GM18505 (cell line): ENCODE data around the gene PRR23B.

Experiments
- ATAC-seq: cut with Tn5 transposase; IDR thresholded peaks from one replicate; pipeline ENCODE4 v1.9.1; 2021; ENCODE audit not compliant: unreplicated experiment
- POLR2A ChIP-seq: IDR thresholded peaks from 4 replicates; pipeline ENCODE4 v1.6.1; 2011; ENCODE audit warnings: borderline replicate concordance; ENCODE audit not compliant: insufficient read depth, insufficient read length; ENCODE audit errors: extremely low read depth

PRR23B gene

GRCh38 chr3:139006051-139006716, 14.5 kb downstream of the PRR23B start, which contains the start of gene PRR23A:
PRR23A (minus strand) TSS chr3:139006268; CDS start chr3:139006268, 0 bp downstream.
- no peak for ATAC-seq
- no peak for TF ChIP-seq POLR2A

GRCh38 chr3:139005356-139005993, 15.3 kb downstream of the PRR23B start:
- no peak for ATAC-seq
- no peak for TF ChIP-seq POLR2A

- TF ChIP-seq POLR2A: no peak
- ATAC-seq: no peak
These were observed 25.0 kb downstream of the PRR23B start for GRCh38 chr3:138995706-138996105.

DNA sequence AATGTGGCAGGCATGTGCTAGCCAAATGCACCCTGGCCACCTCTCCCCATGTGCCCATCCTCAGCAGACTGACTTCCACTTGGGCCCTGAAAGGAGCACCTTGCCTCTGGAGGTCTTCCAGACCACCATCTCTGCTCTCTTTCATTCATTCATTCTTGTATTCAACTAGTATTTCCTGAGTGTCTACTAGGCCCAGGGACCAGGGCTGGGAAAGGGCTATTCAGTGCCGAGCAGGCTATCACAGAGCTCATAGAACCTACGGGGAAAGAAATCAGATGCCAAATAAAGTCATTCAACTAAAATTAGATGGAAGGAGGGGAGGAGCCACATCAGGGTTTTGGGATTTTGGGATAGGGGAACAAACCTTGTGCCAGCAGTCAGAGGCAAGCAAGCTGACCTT, 33.5 kb downstream of the PRR23B start:
- no peak for ATAC-seq
- TF ChIP-seq POLR2A: no peak

- ATAC-seq: no peak
- TF ChIP-seq POLR2A: no peak
These were observed 34.8 kb downstream of the PRR23B start for GRCh38 chr3:138985932-138986331.

GRCh38 chr3:138984816-138985215, 35.9 kb downstream of the PRR23B start:
- no peak for TF ChIP-seq POLR2A
- no peak for ATAC-seq

GRCh38 chr3:138976047-138976446, 44.7 kb downstream of the PRR23B start:
- TF ChIP-seq POLR2A: no peak
- ATAC-seq: no peak

- TF ChIP-seq POLR2A: no peak
- no peak for ATAC-seq
These were observed 45.4 kb downstream of the PRR23B start for GRCh38 chr3:138975351-138975750.

DNA sequence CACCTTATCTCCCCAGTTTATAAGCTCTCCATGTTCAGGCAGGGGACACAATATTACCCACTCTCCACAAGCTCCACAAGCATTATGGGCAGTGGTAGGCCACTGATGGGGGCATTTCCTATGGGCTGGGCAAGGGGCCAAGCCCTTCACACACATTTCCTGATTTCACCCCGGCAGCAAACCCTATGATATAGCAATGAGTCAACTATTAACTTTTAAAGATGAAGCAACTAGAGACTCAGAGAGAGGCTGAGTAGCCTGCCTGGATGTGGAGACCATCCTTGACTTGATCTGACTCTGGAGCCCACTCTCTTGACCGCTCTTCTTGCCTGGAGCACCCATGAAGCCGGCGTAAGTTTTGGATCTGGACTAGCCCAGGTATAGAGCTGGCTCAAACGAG, 46.3 kb downstream of the PRR23B start:
- TF ChIP-seq POLR2A: no peak
- no peak for ATAC-seq

- ATAC-seq: no peak
- TF ChIP-seq POLR2A: no peak
These were observed 47.8 kb downstream of the PRR23B start for GRCh38 chr3:138972941-138973340.

DNA sequence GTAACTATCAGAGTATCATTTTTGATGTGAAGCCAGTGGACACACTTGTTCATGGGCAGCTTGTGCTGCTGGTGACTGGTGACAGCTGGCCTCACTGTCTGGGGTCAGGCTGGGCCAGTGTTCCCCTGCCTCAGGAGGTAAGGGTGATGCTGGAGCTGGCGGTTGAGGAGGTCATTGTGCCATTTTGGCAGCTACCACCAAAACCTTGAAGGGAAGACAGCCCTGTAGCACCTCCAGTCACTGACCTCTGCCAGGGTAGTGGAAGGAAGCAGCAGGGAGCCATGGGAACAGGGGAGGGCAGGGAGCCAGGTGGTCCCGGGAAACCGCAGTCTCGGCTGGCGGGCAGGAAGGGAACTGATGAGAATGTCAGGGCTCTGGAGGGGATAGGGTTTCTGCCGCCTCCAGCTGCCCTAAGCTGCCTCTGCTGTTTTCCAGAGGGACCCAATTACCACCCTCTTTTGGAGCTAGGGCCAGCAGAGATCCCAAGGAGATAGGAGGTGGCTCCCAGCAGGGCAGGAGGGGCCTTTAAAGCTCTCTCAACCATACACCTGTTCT, 48.9 kb downstream of the PRR23B start:
- no peak for TF ChIP-seq POLR2A

More for the DNA sequence above, 48.9 kb downstream of the PRR23B start:
- ATAC-seq: no peak
